ENCODE measurements around the gene TMEM87A. TPM values are rescaled to one million over a fixed set of nuclear protein-coding genes. Genes with fewer than 3 reads are reported as not detected.

The TMEM87A gene
- total RNA-seq, 1 donor from 2014 or later = 44.8 TPM

GRCh38 chr15:42286445-42287029, 13.3 kb upstream of the TMEM87A start:
- no peak for TF ChIP-seq CTCF (IDR thresholded peaks at IDR 0.05)
- Mint-ChIP-seq H3K9me3 (ENCODE audit: unreplicated experiment) (no peaks in the 10 kb centered on the region), H3K4me3 (ENCODE audit: unreplicated experiment) (no peak overlapping the region), H3K27ac (ENCODE audit: unreplicated experiment) (no peak overlapping the region), H3K27me3 (ENCODE audit: unreplicated experiment) (no peaks in the 10 kb centered on the region), H3K36me3 (ENCODE audit: unreplicated experiment) (peaks cover 12% of the 10 kb centered on the region), H3K4me1 (ENCODE audit: unreplicated experiment) (no peaks in the 10 kb centered on the region)
- no peak for DNase-seq (ENCODE audit: extremely low spot score, unreplicated experiment)

- no peak for TF ChIP-seq CTCF (IDR thresholded peaks at IDR 0.05)
- Mint-ChIP-seq H3K27ac (ENCODE audit: unreplicated experiment) (no peak overlapping the region), H3K4me3 (ENCODE audit: unreplicated experiment) (no peak overlapping the region), H3K4me1 (ENCODE audit: unreplicated experiment) (no peaks in the 10 kb centered on the region), H3K36me3 (ENCODE audit: unreplicated experiment) (peaks cover 8% of the 10 kb centered on the region), H3K27me3 (ENCODE audit: unreplicated experiment) (no peaks in the 10 kb centered on the region), H3K9me3 (ENCODE audit: unreplicated experiment) (no peaks in the 10 kb centered on the region)
- no peak for DNase-seq (ENCODE audit: extremely low spot score, unreplicated experiment)
These were observed 11.8 kb upstream of the TMEM87A start for GRCh38 chr15:42285034-42285433.

- no peaks in the 10 kb centered on the region for H3K27me3 Mint-ChIP-seq (ENCODE audit: unreplicated experiment)
- no peaks in the 10 kb centered on the region for H3K4me1 Mint-ChIP-seq (ENCODE audit: unreplicated experiment)
- no peak for TF ChIP-seq CTCF (IDR thresholded peaks at IDR 0.05)
- H3K36me3 Mint-ChIP-seq (ENCODE audit: unreplicated experiment) = peaks cover 8% of the 10 kb centered on the region
- no peak overlapping the region for H3K27ac Mint-ChIP-seq (ENCODE audit: unreplicated experiment)
- no peaks in the 10 kb centered on the region for H3K9me3 Mint-ChIP-seq (ENCODE audit: unreplicated experiment)
- no peak overlapping the region for H3K4me3 Mint-ChIP-seq (ENCODE audit: unreplicated experiment)
- DNase-seq (ENCODE audit: extremely low spot score, unreplicated experiment) = no peak
These were observed 11.3 kb upstream of the TMEM87A start for GRCh38 chr15:42284551-42284950.

GRCh38 chr15:42283671-42284070, 10.4 kb upstream of the TMEM87A start:
- H3K4me3 Mint-ChIP-seq (ENCODE audit: unreplicated experiment) = no peak overlapping the region
- H3K4me1 Mint-ChIP-seq (ENCODE audit: unreplicated experiment) = no peaks in the 10 kb centered on the region
- H3K9me3 Mint-ChIP-seq (ENCODE audit: unreplicated experiment) = no peaks in the 10 kb centered on the region
- H3K27ac Mint-ChIP-seq (ENCODE audit: unreplicated experiment) = no peak overlapping the region
- DNase-seq (ENCODE audit: extremely low spot score, unreplicated experiment) = no peak
- no peak for TF ChIP-seq CTCF (IDR thresholded peaks at IDR 0.05)
- H3K36me3 Mint-ChIP-seq (ENCODE audit: unreplicated experiment) = peaks cover 11% of the 10 kb centered on the region
- H3K27me3 Mint-ChIP-seq (ENCODE audit: unreplicated experiment) = no peaks in the 10 kb centered on the region

GRCh38 chr15:42282926-42283325, 9.7 kb upstream of the TMEM87A start:
- Mint-ChIP-seq H3K27me3 (ENCODE audit: unreplicated experiment) (no peaks in the 10 kb centered on the region), H3K4me3 (ENCODE audit: unreplicated experiment) (no peak overlapping the region), H3K9me3 (ENCODE audit: unreplicated experiment) (no peaks in the 10 kb centered on the region), H3K27ac (ENCODE audit: unreplicated experiment) (no peak overlapping the region), H3K4me1 (ENCODE audit: unreplicated experiment) (no peaks in the 10 kb centered on the region), H3K36me3 (ENCODE audit: unreplicated experiment) (peaks cover 10% of the 10 kb centered on the region)
- TF ChIP-seq CTCF (IDR thresholded peaks at IDR 0.05) = no peak
- DNase-seq (ENCODE audit: extremely low spot score, unreplicated experiment) = no peak
